H9 (cell line): ENCODE measurements around the gene ERRFI1. TPM values are rescaled to one million over a fixed set of nuclear protein-coding genes. Genes with fewer than 3 reads are reported as not detected.

Source experiments
- DNase-seq: peaks from one replicate; pipeline ENCODE4 v3.0.0-alpha.2; 2017
- H2AFZ ChIP-seq: one replicate; pipeline ENCODE4 v1.6.1; 2013; ENCODE audit warnings: mild to moderate bottlenecking, low read length, control low read depth, moderate library complexity
- H2AK5ac ChIP-seq: 2 replicates; pipeline ENCODE4 v1.6.1; 2013; ENCODE audit warnings: low read length, control low read depth, mixed read lengths; ENCODE audit not compliant: insufficient read length
- H2BK120ac ChIP-seq: one replicate; pipeline ENCODE4 v1.6.1; 2013; ENCODE audit warnings: low read depth, mild to moderate bottlenecking, low read length, control low read depth, inconsistent platforms; ENCODE audit not compliant: poor library complexity, severe bottlenecking
- H2BK12ac ChIP-seq: 2 replicates; pipeline ENCODE4 v1.6.1; 2013; ENCODE audit warnings: low read length, control low read depth, mixed read lengths, low read depth; ENCODE audit not compliant: insufficient read length
- H2BK15ac ChIP-seq: 2 replicates; pipeline ENCODE4 v1.6.1; 2013; ENCODE audit warnings: low read depth, low read length, control low read depth
- H2BK20ac ChIP-seq: one replicate; pipeline ENCODE4 v1.6.1; 2013; ENCODE audit warnings: low read depth, mild to moderate bottlenecking, low read length, control low read depth, inconsistent platforms; ENCODE audit not compliant: poor library complexity, severe bottlenecking
- H2BK5ac ChIP-seq: 2 replicates; pipeline ENCODE4 v1.6.1; 2013; ENCODE audit warnings: low read length, control low read depth, mixed read lengths; ENCODE audit not compliant: insufficient read length
- H3K14ac ChIP-seq: 2 replicates; pipeline ENCODE4 v1.6.1; 2013; ENCODE audit warnings: low read length, control low read depth; ENCODE audit not compliant: insufficient read depth
- H3K18ac ChIP-seq: 2 replicates; pipeline ENCODE4 v1.6.1; 2013; ENCODE audit warnings: low read depth, mild to moderate bottlenecking, mixed read lengths, low read length, control low read depth; ENCODE audit not compliant: insufficient read length
- H3K23ac ChIP-seq: 2 replicates; pipeline ENCODE4 v1.6.1; 2013; ENCODE audit warnings: low read length, control low read depth, mixed read lengths, low read depth; ENCODE audit not compliant: insufficient read length
- H3K23me2 ChIP-seq: 2 replicates; pipeline ENCODE4 v1.6.1; 2013; ENCODE audit warnings: low read depth, mild to moderate bottlenecking, mixed read lengths, low read length, control low read depth; ENCODE audit not compliant: insufficient read length, poor library complexity, severe bottlenecking
- H3K27ac ChIP-seq: 2 replicates; pipeline ENCODE4 v1.5.1; 2013; ENCODE audit warnings: low read length, control low read depth, mixed read lengths, low read depth; ENCODE audit not compliant: insufficient read length
- H3K27me3 ChIP-seq: 2 replicates; pipeline ENCODE4 v1.6.1; 2013; ENCODE audit warnings: low read length, control low read depth, inconsistent platforms; ENCODE audit not compliant: insufficient read depth
- H3K4ac ChIP-seq: 2 replicates; pipeline ENCODE4 v1.6.1; 2013; ENCODE audit warnings: low read depth, mild to moderate bottlenecking, control low read depth, inconsistent platforms, low read length, moderate library complexity
- H3K4me1 ChIP-seq: 2 replicates; pipeline ENCODE4 v1.6.1; 2013; ENCODE audit warnings: low read length, control low read depth, inconsistent platforms; ENCODE audit not compliant: insufficient read depth
- H3K4me2 ChIP-seq: 2 replicates; pipeline ENCODE4 v1.6.1; 2013; ENCODE audit warnings: low read length, control low read depth, mixed read lengths; ENCODE audit not compliant: insufficient read length, insufficient read depth
- H3K56ac ChIP-seq: 2 replicates; pipeline ENCODE4 v1.6.1; 2013; ENCODE audit warnings: low read depth, mild to moderate bottlenecking, mixed read lengths, low read length, control low read depth; ENCODE audit not compliant: insufficient read length
- H3K79me1 ChIP-seq: 2 replicates; pipeline ENCODE4 v1.6.1; 2013; ENCODE audit warnings: low read depth, mild to moderate bottlenecking, moderate library complexity, low read length, control low read depth, inconsistent platforms; ENCODE audit not compliant: insufficient read depth, poor library complexity, severe bottlenecking
- H3K79me2 ChIP-seq: 2 replicates; pipeline ENCODE4 v1.6.1; 2013; ENCODE audit warnings: low read length, control low read depth, inconsistent platforms; ENCODE audit not compliant: insufficient read depth
- H3K9ac ChIP-seq: 2 replicates; pipeline ENCODE4 v1.6.1; 2013; ENCODE audit warnings: low read length, control low read depth, mixed read lengths; ENCODE audit not compliant: insufficient read length; ENCODE audit errors: extremely low read depth
- H3K9me3 ChIP-seq: one replicate; pipeline ENCODE4 v1.6.1; 2013; ENCODE audit warnings: low read depth, low read length, inconsistent platforms; ENCODE audit not compliant: control insufficient read depth
- H3T11ph ChIP-seq: one replicate; pipeline ENCODE4 v1.6.1; 2013; ENCODE audit warnings: mild to moderate bottlenecking, low read length, control low read depth, inconsistent platforms
- H4K20me1 ChIP-seq: one replicate; pipeline ENCODE4 v1.6.1; 2013; ENCODE audit not compliant: control insufficient read depth, insufficient read length, insufficient read depth
- H4K5ac ChIP-seq: 2 replicates; pipeline ENCODE4 v1.6.1; 2013; ENCODE audit warnings: low read depth, mild to moderate bottlenecking, mixed read lengths, low read length, control low read depth; ENCODE audit not compliant: insufficient read length
- H4K8ac ChIP-seq: replicated peaks from 2 replicates; pipeline ENCODE4 v1.6.1; 2013; ENCODE audit warnings: low read length, control low read depth, mixed read lengths, low read depth; ENCODE audit not compliant: insufficient read length
- H4K91ac ChIP-seq: 2 replicates; pipeline ENCODE4 v1.6.1; 2013; ENCODE audit warnings: low read depth, mild to moderate bottlenecking, moderate library complexity, mixed read lengths, low read length, control low read depth; ENCODE audit not compliant: insufficient read length
- H3K27ac Mint-ChIP-seq, 3 experiments: 2 replicates in 2 of 3; 3 replicates in 1 of 3; pipeline ENCODE4 v1.8.0; 2020 to 2021; ENCODE audit warnings: mixed read lengths in 3 of 3, mild to moderate bottlenecking in 1 of 3, moderate library complexity in 1 of 3
- H3K27me3 Mint-ChIP-seq: 2 replicates; pipeline ENCODE4 v1.8.0; 2021; ENCODE audit warnings: low read depth, mild to moderate bottlenecking, moderate library complexity, mixed read lengths
- H3K36me3 Mint-ChIP-seq, 3 experiments: 2 replicates in 2 of 3; 3 replicates in 1 of 3; pipeline ENCODE4 v1.8.0; 2020 to 2021; ENCODE audit warnings: low read depth in 3 of 3, mixed read lengths in 3 of 3; ENCODE audit not compliant: insufficient read depth in 1 of 3
- H3K4me1 Mint-ChIP-seq, 2 experiments: 2 replicates each; pipeline ENCODE4 v1.8.0; 2020; ENCODE audit warnings: mixed read lengths in 2 of 2
- H3K4me3 Mint-ChIP-seq, 2 experiments: 2 replicates in 1 of 2; 3 replicates in 1 of 2; pipeline ENCODE4 v1.8.0; 2020 to 2021; ENCODE audit warnings: mild to moderate bottlenecking in 2 of 2, mixed read lengths in 2 of 2, moderate library complexity in 1 of 2
- H3K9me3 Mint-ChIP-seq, 2 experiments: 2 replicates in 1 of 2; 3 replicates in 1 of 2; pipeline ENCODE4 v1.8.0; 2020; ENCODE audit warnings: mild to moderate bottlenecking in 2 of 2, mixed read lengths in 2 of 2, moderate library complexity in 1 of 2
- WGBS: extraction: QIAGEN DNeasy Blood & Tissue Kit; methylation state at CpG from one replicate; pipeline ENCODE4 v1.1.7; 2013; ENCODE audit warnings: missing lambda C conversion rate, low lambda C conversion rate, mixed read lengths; ENCODE audit not compliant: insufficient read length; ENCODE audit errors: extremely low coverage; 5-methylcytosine and 5-hydroxymethylcytosine counted together
- total RNA-seq: library from RNA; stranded (reverse); gene quantifications from 2 replicates; pipeline ENCODE4 v1.2.1, GENCODE V29; 2021
- TF ChIP-seq, protein P1 (sequence below): fragments of 200-600 bp; sonication (generic); conservative IDR thresholded peaks from 3 replicates; pipeline ENCODE4 v1.8.0; 2021; ENCODE audit warnings: antibody characterized with exemption, mild to moderate bottlenecking

The ERRFI1 gene
- total RNA-seq, 1 experiment from 2014 or later: 20.8 TPM

DNA sequence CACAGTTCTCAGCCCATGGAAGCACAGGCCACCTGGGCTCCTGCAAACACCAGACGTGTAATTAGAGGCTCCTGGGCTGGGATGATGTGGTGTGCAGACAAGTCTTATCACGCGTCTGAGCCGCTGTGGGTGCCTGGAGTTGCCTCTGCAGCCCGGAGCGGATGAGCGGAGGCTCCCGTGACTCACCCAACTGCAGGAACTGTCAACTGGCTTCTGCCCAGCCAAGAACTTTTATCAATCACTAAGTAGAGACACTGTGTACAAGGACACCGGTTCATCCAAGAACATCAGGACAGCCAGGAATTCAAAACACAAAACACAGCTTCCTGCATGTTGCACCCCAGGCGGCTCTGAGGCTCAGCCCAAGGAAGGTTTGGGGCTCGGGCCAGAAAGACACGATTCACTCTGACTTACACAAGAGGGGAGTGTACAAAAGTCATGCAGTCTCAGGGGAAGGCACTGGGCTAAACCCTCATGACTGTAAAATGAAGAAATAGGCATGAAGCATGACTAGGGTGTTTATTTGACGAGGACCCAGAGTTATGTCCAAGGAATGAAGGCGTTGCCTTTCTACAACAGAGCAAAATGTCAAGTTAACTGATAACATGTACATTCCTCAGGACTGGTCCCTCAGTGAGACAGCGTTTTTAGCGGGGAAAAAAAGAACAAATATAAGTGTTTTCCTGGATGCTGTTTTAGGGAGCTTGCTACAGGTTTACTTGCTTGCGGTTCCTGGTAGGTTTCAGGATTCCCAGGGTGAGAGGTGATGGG lies 21.1 kb downstream of the ERRFI1 start:
- Histone ChIP-seq H3K27me3 (no peaks in the 10 kb centered on the region), H3K14ac (peak overlapping the region; percentile 48; the same call in 1 of the 2 replicates), H3K79me1 (no peaks in the 10 kb centered on the region), H3K23me2 (no peaks in the 10 kb centered on the region), H3T11ph (no peak overlapping the region), H2BK120ac (no peak overlapping the region), H3K79me2 (no peaks in the 10 kb centered on the region), H3K27ac (peak overlapping the region; percentile 14), H3K4me2 (no peak overlapping the region), H3K9ac (no peak overlapping the region), H4K5ac (no peak overlapping the region), H2BK5ac (no peak overlapping the region), H3K9me3 (no peaks in the 10 kb centered on the region), H2BK20ac (no peak overlapping the region), H2BK12ac (no peak overlapping the region), H4K91ac (no peak overlapping the region), H2AK5ac (no peak overlapping the region), H3K23ac (no peak overlapping the region), H2AFZ (no peak overlapping the region), H2BK15ac (no peak overlapping the region), H3K4me1 (peaks cover 11% of the 10 kb centered on the region; the same call in 1 of the 2 replicates), H4K20me1 (no peaks in the 10 kb centered on the region), H3K4ac (no peak overlapping the region), H4K8ac (no peak overlapping the region), H3K18ac (peak overlapping the region; percentile 13), H3K56ac (no peak overlapping the region)
- DNase-seq: no peak
- Mint-ChIP-seq H3K4me3 (no peak overlapping the region), H3K27ac (peak overlapping the region; percentile 11 to 90 (median 33); a peak in 6 of 7 replicates), H3K27me3 (no peaks in the 10 kb centered on the region), H3K4me1 (peaks cover 38 to 39% of the 10 kb centered on the region in 2 experiments), H3K9me3 (no peaks in the 10 kb centered on the region), H3K36me3 (no peaks in the 10 kb centered on the region; a peak in 2 of 7 replicates)
- WGBS: no CpG with 5 or more reads among the region's 17 CpGs
- TF ChIP-seq, protein P1, sequence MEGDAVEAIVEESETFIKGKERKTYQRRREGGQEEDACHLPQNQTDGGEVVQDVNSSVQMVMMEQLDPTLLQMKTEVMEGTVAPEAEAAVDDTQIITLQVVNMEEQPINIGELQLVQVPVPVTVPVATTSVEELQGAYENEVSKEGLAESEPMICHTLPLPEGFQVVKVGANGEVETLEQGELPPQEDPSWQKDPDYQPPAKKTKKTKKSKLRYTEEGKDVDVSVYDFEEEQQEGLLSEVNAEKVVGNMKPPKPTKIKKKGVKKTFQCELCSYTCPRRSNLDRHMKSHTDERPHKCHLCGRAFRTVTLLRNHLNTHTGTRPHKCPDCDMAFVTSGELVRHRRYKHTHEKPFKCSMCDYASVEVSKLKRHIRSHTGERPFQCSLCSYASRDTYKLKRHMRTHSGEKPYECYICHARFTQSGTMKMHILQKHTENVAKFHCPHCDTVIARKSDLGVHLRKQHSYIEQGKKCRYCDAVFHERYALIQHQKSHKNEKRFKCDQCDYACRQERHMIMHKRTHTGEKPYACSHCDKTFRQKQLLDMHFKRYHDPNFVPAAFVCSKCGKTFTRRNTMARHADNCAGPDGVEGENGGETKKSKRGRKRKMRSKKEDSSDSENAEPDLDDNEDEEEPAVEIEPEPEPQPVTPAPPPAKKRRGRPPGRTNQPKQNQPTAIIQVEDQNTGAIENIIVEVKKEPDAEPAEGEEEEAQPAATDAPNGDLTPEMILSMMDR: no peak
